HFFc6 (cell line): ENCODE results near the gene HBG1. TPM values are rescaled to one million over a fixed set of nuclear protein-coding genes. Genes with fewer than 3 reads are reported as not detected.

Experiments
- DNase-seq: peaks from one replicate; pipeline ENCODE4 v3.0.0-alpha.2; 2018
- H3K27ac Mint-ChIP-seq: 2 replicates; pipeline ENCODE4 v1.8.0; 2020; ENCODE audit warnings: mild to moderate bottlenecking, mixed read lengths
- H3K27me3 Mint-ChIP-seq: 2 replicates; pipeline ENCODE4 v1.8.0; 2021; ENCODE audit warnings: mild to moderate bottlenecking, moderate library complexity, mixed read lengths; ENCODE audit not compliant: insufficient read depth
- H3K36me3 Mint-ChIP-seq: 2 replicates; pipeline ENCODE4 v1.8.0; 2021; ENCODE audit warnings: low read depth, mixed read lengths
- H3K4me1 Mint-ChIP-seq: 2 replicates; pipeline ENCODE4 v1.8.0; 2020; ENCODE audit warnings: low read depth, mixed read lengths
- H3K4me3 Mint-ChIP-seq: 2 replicates; pipeline ENCODE4 v1.8.0; 2020; ENCODE audit warnings: mild to moderate bottlenecking, moderate library complexity, mixed read lengths
- H3K9me3 Mint-ChIP-seq: 2 replicates; pipeline ENCODE4 v1.8.0; 2020; ENCODE audit warnings: mild to moderate bottlenecking, mixed read lengths
- CTCF ChIP-seq: fragments of 200-600 bp; sonication (generic); IDR thresholded peaks from 2 replicates; pipeline ENCODE4 v1.5.0; 2021; ENCODE audit warnings: antibody characterized with exemption, mild to moderate bottlenecking
- total RNA-seq, 6 experiments: library from RNA; stranded (reverse); fragmentation: NEBNext Ultra II Directional; extraction: Animal tissue kit (Norgen Biotek cat#: 25700); gene quantifications; 2 replicates in 1 of 6; 3 replicates in 5 of 6; pipeline ENCODE4 v1.2.3, GENCODE V29; 2021

The HBG1 gene
- total RNA-seq, 6 experiments from 2014 or later, result not detected

- Mint-ChIP-seq H3K9me3 (no peaks in the 10 kb centered on the region), H3K27ac (peak overlapping the region; percentile 83), H3K27me3 (no peaks in the 10 kb centered on the region), H3K4me3 (no peak overlapping the region), H3K36me3 (no peaks in the 10 kb centered on the region), H3K4me1 (peaks cover 52% of the 10 kb centered on the region)
- DNase-seq, result no peak
- TF ChIP-seq CTCF, result no peak
Measured at GRCh38 chr11:5281596-5281995, 31.9 kb upstream of the HBG1 start.

GRCh38 chr11:5280582-5281102 lies 31.0 kb upstream of the HBG1 start:
- H3K27me3 Mint-ChIP-seq, result no peaks in the 10 kb centered on the region
- H3K27ac Mint-ChIP-seq, result peak overlapping the region; percentile 83

GRCh38 chr11:5279471-5280090 lies 29.9 kb upstream of the HBG1 start:
- TF ChIP-seq CTCF, result no peak
- Mint-ChIP-seq H3K4me3 (no peak overlapping the region), H3K9me3 (no peaks in the 10 kb centered on the region), H3K4me1 (peaks cover 48% of the 10 kb centered on the region), H3K36me3 (no peaks in the 10 kb centered on the region), H3K27me3 (no peaks in the 10 kb centered on the region), H3K27ac (peak overlapping the region; percentile 67)
- DNase-seq, result no peak

More at GRCh38 chr11:5280582-5281102, 31.0 kb upstream of the HBG1 start:
- H3K4me1 Mint-ChIP-seq, result peaks cover 45% of the 10 kb centered on the region
- peak; percentile 99 for DNase-seq
- H3K9me3 Mint-ChIP-seq, result no peaks in the 10 kb centered on the region
- peak overlapping the region; percentile 32 for H3K4me3 Mint-ChIP-seq
- TF ChIP-seq CTCF, result no peak
- H3K36me3 Mint-ChIP-seq, result no peaks in the 10 kb centered on the region

- Mint-ChIP-seq H3K36me3 (no peaks in the 10 kb centered on the region), H3K27me3 (no peaks in the 10 kb centered on the region), H3K27ac (no peak overlapping the region), H3K4me1 (peaks cover 55% of the 10 kb centered on the region), H3K9me3 (no peaks in the 10 kb centered on the region), H3K4me3 (no peak overlapping the region)
- DNase-seq, result no peak
- no peak for TF ChIP-seq CTCF
Measured at GRCh38 chr11:5277807-5278382, 28.2 kb upstream of the HBG1 start.

GRCh38 chr11:5276697-5277096 lies 27.0 kb upstream of the HBG1 start:
- no peak for TF ChIP-seq CTCF
- no peak for DNase-seq
- H3K4me3 Mint-ChIP-seq, result no peak overlapping the region
- no peaks in the 10 kb centered on the region for H3K9me3 Mint-ChIP-seq
- H3K36me3 Mint-ChIP-seq, result no peaks in the 10 kb centered on the region
- H3K27ac Mint-ChIP-seq, result no peak overlapping the region
- no peaks in the 10 kb centered on the region for H3K27me3 Mint-ChIP-seq
- peaks cover 47% of the 10 kb centered on the region for H3K4me1 Mint-ChIP-seq
